Esophagus (tissue), 2 donors: Measurements from ENCODE around the gene CDC42BPA. TPM values are rescaled to one million over a fixed set of nuclear protein-coding genes. Genes with fewer than 3 reads are reported as not detected.

Source experiments
- H3K27ac ChIP-seq, 2 donors: one replicate each; pipeline ENCODE4 v1.5.1; 2013; ENCODE audit warnings: low read depth in 2 of 2, mild to moderate bottlenecking in 2 of 2, inconsistent platforms in 1 of 2, low read length in 1 of 2, moderate library complexity in 1 of 2
- H3K27me3 ChIP-seq, 2 donors: one replicate each; pipeline ENCODE4 v1.6.1; 2013; ENCODE audit warnings: low read length in 2 of 2, control low read depth in 1 of 2, mild to moderate bottlenecking in 1 of 2; ENCODE audit not compliant: insufficient read depth in 2 of 2, control insufficient read depth in 1 of 2
- H3K36me3 ChIP-seq, 2 donors: one replicate each; pipeline ENCODE4 v1.6.1; 2013; ENCODE audit warnings: low read length in 1 of 2; ENCODE audit not compliant: control insufficient read depth in 2 of 2, insufficient read depth in 2 of 2
- H3K4me1 ChIP-seq, 2 donors: one replicate each; pipeline ENCODE4 v1.6.1; 2013; ENCODE audit warnings: low read length in 1 of 2; ENCODE audit not compliant: control insufficient read depth in 2 of 2, insufficient read depth in 2 of 2
- H3K4me3 ChIP-seq, 2 donors: one replicate each; pipeline ENCODE4 v1.5.1; 2013; ENCODE audit warnings: low read length in 2 of 2, mild to moderate bottlenecking in 2 of 2, low read depth in 1 of 2, moderate library complexity in 1 of 2
- H3K9me3 ChIP-seq, 2 donors: one replicate each; pipeline ENCODE4 v1.6.1; 2013; ENCODE audit warnings: mild to moderate bottlenecking in 2 of 2, low read depth in 1 of 2, low read length in 1 of 2, moderate library complexity in 1 of 2; ENCODE audit not compliant: control insufficient read depth in 2 of 2, insufficient read depth in 1 of 2
- WGBS, 2 donors: extraction: QIAGEN DNeasy Blood & Tissue Kit; methylation state at CpG; one replicate each; pipeline ENCODE4 v1.1.7; 2013; 5-methylcytosine and 5-hydroxymethylcytosine counted together
- polyA plus RNA-seq, 2 donors: library from polyadenylated mRNA; stranded (reverse); fragments of 200-250 nt; gene quantifications; one replicate each; pipeline ENCODE4 v1.2.3, GENCODE V29; 2013
- donor health status: healthy with polysubstance abuse.
- donor health status: Bipolar disorder and iron deficiency.

The CDC42BPA gene
- polyA plus RNA-seq, 2 donors: 2.5 to 3.6 TPM

GRCh38 chr1:227270554-227270953, 47.7 kb downstream of the CDC42BPA start:
- Histone ChIP-seq H3K27me3 (no peaks in the 10 kb centered on the region), H3K9me3 (no peaks in the 10 kb centered on the region), H3K4me3 (no peak overlapping the region), H3K36me3 (no peaks in the 10 kb centered on the region), H3K27ac (no peak overlapping the region), H3K4me1 (no peaks in the 10 kb centered on the region)
- 79 to 84% methylated on average over 2 of the region's 2 CpGs for WGBS, 2 donors

- Histone ChIP-seq H3K4me1 (no peaks in the 10 kb centered on the region), H3K36me3 (no peaks in the 10 kb centered on the region), H3K9me3 (no peaks in the 10 kb centered on the region), H3K27ac (no peak overlapping the region), H3K27me3 (no peaks in the 10 kb centered on the region), H3K4me3 (no peak overlapping the region)
- 43 to 47% methylated on average over 1 of the region's 1 CpG for WGBS, 2 donors
Measured at GRCh38 chr1:227268943-227269342, 49.3 kb downstream of the CDC42BPA start.

- H3K36me3 ChIP-seq: no peaks in the 10 kb centered on the region
- WGBS, 2 donors: 82 to 89% methylated on average over 3 of the region's 3 CpGs
- no peaks in the 10 kb centered on the region for H3K9me3 ChIP-seq
- H3K4me3 ChIP-seq: no peak overlapping the region
- no peak overlapping the region for H3K27ac ChIP-seq
- H3K4me1 ChIP-seq: no peaks in the 10 kb centered on the region
- H3K27me3 ChIP-seq: no peaks in the 10 kb centered on the region
Measured at GRCh38 chr1:227265891-227266290, 52.4 kb downstream of the CDC42BPA start.

DNA sequence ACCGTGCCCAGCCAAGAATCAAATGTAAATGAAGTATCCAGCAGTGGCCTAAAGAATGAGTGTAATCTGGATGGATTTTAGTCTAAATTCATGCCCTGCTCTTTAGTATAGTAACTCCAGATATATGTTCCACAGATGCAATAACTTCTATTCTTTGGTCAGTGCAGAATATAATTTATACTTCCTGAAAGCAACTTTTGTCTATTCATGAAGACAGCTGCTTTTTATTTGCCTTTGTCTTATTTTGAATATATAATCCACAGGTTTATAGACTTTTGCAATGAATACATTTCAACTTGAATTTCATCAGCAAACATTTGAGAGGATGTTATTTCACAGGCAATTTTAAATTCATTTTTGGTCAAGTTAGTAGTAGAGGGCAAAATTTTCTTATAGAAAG, 54.4 kb downstream of the CDC42BPA start:
- WGBS, 2 donors: 91 to 97% methylated on average over 1 of the region's 1 CpG
- H3K4me3 ChIP-seq: no peak overlapping the region
- no peak overlapping the region for H3K27ac ChIP-seq
- no peaks in the 10 kb centered on the region for H3K27me3 ChIP-seq
- H3K4me1 ChIP-seq: no peaks in the 10 kb centered on the region
- no peaks in the 10 kb centered on the region for H3K36me3 ChIP-seq
- no peaks in the 10 kb centered on the region for H3K9me3 ChIP-seq

GRCh38 chr1:227261501-227261900, 56.8 kb downstream of the CDC42BPA start:
- no peaks in the 10 kb centered on the region for H3K9me3 ChIP-seq
- WGBS, 2 donors: 86 to 89% methylated on average over 2 of the region's 2 CpGs
- no peaks in the 10 kb centered on the region for H3K4me1 ChIP-seq
- H3K27me3 ChIP-seq: no peaks in the 10 kb centered on the region
- no peaks in the 10 kb centered on the region for H3K36me3 ChIP-seq
- no peak overlapping the region for H3K4me3 ChIP-seq
- H3K27ac ChIP-seq: no peak overlapping the region

DNA sequence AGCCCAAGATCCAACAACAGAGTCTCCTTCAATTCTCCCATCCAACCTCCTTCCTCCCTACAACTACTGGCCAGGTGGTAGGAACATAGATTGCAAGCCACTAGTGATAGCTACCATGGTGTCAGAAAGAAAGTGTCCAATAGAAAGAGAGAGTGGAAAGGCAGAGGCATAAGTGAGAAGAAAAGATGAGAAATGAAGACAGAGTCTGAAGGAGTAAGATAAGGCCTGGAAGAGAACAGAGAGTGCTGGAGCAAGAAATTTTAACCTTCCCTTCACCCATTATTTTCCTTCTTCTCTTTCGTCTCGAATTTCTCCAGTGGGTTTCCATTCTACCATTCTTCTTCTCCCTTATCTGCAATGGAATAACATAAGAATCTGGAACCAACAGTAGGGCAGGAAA, 57.9 kb downstream of the CDC42BPA start:
- H3K9me3 ChIP-seq: no peaks in the 10 kb centered on the region
- 91 to 94% methylated on average over 2 of the region's 2 CpGs for WGBS, 2 donors
- no peak overlapping the region for H3K4me3 ChIP-seq
- no peak overlapping the region for H3K27ac ChIP-seq
- H3K4me1 ChIP-seq: no peaks in the 10 kb centered on the region
- H3K36me3 ChIP-seq: no peaks in the 10 kb centered on the region
- no peaks in the 10 kb centered on the region for H3K27me3 ChIP-seq

GRCh38 chr1:227257964-227258363, 60.3 kb downstream of the CDC42BPA start:
- H3K4me3 ChIP-seq: no peak overlapping the region
- no peak overlapping the region for H3K27ac ChIP-seq
- H3K36me3 ChIP-seq: no peaks in the 10 kb centered on the region
- no peaks in the 10 kb centered on the region for H3K27me3 ChIP-seq
- 87 to 90% methylated on average over 7 of the region's 7 CpGs for WGBS, 2 donors
- no peaks in the 10 kb centered on the region for H3K9me3 ChIP-seq
- H3K4me1 ChIP-seq: no peaks in the 10 kb centered on the region

DNA sequence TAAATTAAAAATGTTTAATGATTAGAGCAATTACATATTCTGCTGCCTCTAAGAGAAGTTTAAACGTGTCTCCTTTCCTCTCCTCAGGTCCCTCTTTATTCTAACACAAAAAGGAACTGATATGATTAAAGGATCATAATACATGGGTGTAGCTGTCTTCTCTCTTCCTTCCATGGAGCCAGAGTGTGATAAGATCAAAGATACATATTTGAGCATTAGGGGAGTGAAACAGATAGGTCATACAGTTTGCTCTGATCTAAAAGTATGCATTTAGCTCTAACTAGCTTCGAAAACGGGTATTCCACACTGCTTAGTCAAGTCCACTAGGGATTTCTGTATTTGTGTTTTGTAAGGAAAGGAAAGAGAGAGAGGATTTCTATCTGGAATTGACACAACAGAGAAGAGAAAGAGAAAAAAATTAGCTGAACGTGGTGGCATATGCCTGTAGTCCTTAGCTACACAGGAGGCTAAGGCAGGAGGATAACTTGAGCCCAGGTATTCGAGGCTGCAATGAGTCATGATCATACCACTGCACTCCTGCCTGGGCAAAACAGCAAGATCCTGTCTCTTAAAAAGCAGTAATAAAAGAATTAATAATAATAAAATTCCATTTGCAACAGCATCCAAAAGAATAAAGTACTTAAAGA, 63.1 kb downstream of the CDC42BPA start:
- H3K4me3 ChIP-seq: no peak overlapping the region

GRCh38 chr1:227253065-227253464, 65.2 kb downstream of the CDC42BPA start:
- no peaks in the 10 kb centered on the region for H3K9me3 ChIP-seq
- 92 to 96% methylated on average over 13 of the region's 13 CpGs for WGBS, 2 donors

More for the DNA sequence above, 63.1 kb downstream of the CDC42BPA start:
- WGBS, 2 donors: 62 to 72% methylated on average over 5 of the region's 5 CpGs
- Histone ChIP-seq H3K27ac (no peak overlapping the region), H3K4me1 (no peaks in the 10 kb centered on the region), H3K9me3 (no peaks in the 10 kb centered on the region), H3K27me3 (no peaks in the 10 kb centered on the region), H3K36me3 (no peaks in the 10 kb centered on the region)

GRCh38 chr1:227245613-227246320, 72.5 kb downstream of the CDC42BPA start:
- no peaks in the 10 kb centered on the region for H3K9me3 ChIP-seq
- H3K4me3 ChIP-seq: no peak overlapping the region
- WGBS, 2 donors: 91 to 98% methylated on average over 6 of the region's 6 CpGs
- no peak overlapping the region for H3K27ac ChIP-seq
- H3K36me3 ChIP-seq: no peaks in the 10 kb centered on the region
- H3K27me3 ChIP-seq: no peaks in the 10 kb centered on the region
- peaks cover 0 to 1% of the 10 kb centered on the region in 2 donors for H3K4me1 ChIP-seq

More at GRCh38 chr1:227253065-227253464, 65.2 kb downstream of the CDC42BPA start:
- Histone ChIP-seq H3K4me3 (no peak overlapping the region), H3K27me3 (no peaks in the 10 kb centered on the region), H3K36me3 (no peaks in the 10 kb centered on the region), H3K4me1 (no peaks in the 10 kb centered on the region), H3K27ac (no peak overlapping the region)
